Mesendoderm (in vitro differentiated cells): ENCODE data around the gene SPEM1.

Experiments
- DNase-seq: peaks from one replicate; pipeline ENCODE4 v3.0.0; 2013
- H2AK5ac ChIP-seq: 2 replicates; pipeline ENCODE4 v1.6.1; 2013; ENCODE audit warnings: low read length, inconsistent platforms
- H2BK120ac ChIP-seq: 2 replicates; pipeline ENCODE4 v1.6.1; 2013; ENCODE audit warnings: low read depth, mild to moderate bottlenecking, low read length, moderate library complexity, mixed read lengths
- H2BK15ac ChIP-seq: replicated peaks from 2 replicates; pipeline ENCODE4 v1.6.1; 2013; ENCODE audit warnings: low read depth, mild to moderate bottlenecking, moderate library complexity
- H2BK5ac ChIP-seq: 2 replicates; pipeline ENCODE4 v1.6.1; 2013; ENCODE audit warnings: low read length, inconsistent platforms
- H3K18ac ChIP-seq: 2 replicates; pipeline ENCODE4 v1.6.1; 2013; ENCODE audit warnings: mild to moderate bottlenecking, low read length, mixed read lengths
- H3K23ac ChIP-seq: one replicate; pipeline ENCODE4 v1.6.1; 2013; ENCODE audit warnings: low read length
- H3K27ac ChIP-seq: 2 replicates; pipeline ENCODE4 v1.5.1; 2013; ENCODE audit warnings: low read depth, mild to moderate bottlenecking, inconsistent platforms, low read length, moderate library complexity
- H3K27me3 ChIP-seq: 2 replicates; pipeline ENCODE4 v1.6.1; 2013; ENCODE audit warnings: low read length, control low read depth, mild to moderate bottlenecking, inconsistent platforms; ENCODE audit not compliant: insufficient read depth, poor library complexity
- H3K36me3 ChIP-seq: 2 replicates; pipeline ENCODE4 v1.6.1; 2013; ENCODE audit warnings: low read length, inconsistent platforms; ENCODE audit not compliant: control insufficient read depth, insufficient read depth
- H3K4ac ChIP-seq: one replicate; pipeline ENCODE4 v1.6.1; 2013; ENCODE audit warnings: low read depth, mild to moderate bottlenecking, low read length, moderate library complexity
- H3K4me1 ChIP-seq: 2 replicates; pipeline ENCODE4 v1.6.1; 2013; ENCODE audit warnings: low read depth, low read length, inconsistent platforms; ENCODE audit not compliant: control insufficient read depth
- H3K4me2 ChIP-seq: 2 replicates; pipeline ENCODE4 v1.6.1; 2013; ENCODE audit warnings: low read length
- H3K4me3 ChIP-seq: 2 replicates; pipeline ENCODE4 v1.5.1; 2013; ENCODE audit warnings: mild to moderate bottlenecking, low read length
- H3K56ac ChIP-seq: one replicate; pipeline ENCODE4 v1.6.1; 2013; ENCODE audit warnings: low read length
- H3K79me1 ChIP-seq: 2 replicates; pipeline ENCODE4 v1.6.1; 2013; ENCODE audit warnings: low read length, inconsistent platforms
- H3K79me2 ChIP-seq: 2 replicates; pipeline ENCODE4 v1.6.1; 2013; ENCODE audit warnings: mild to moderate bottlenecking, low read length; ENCODE audit not compliant: control insufficient read depth, insufficient read depth
- H3K9ac ChIP-seq: 2 replicates; pipeline ENCODE4 v1.6.1; 2013; ENCODE audit warnings: low read length, inconsistent platforms
- H4K5ac ChIP-seq: one replicate; pipeline ENCODE4 v1.6.1; 2013; ENCODE audit warnings: low read length
- H4K8ac ChIP-seq: one replicate; pipeline ENCODE4 v1.6.1; 2013; ENCODE audit warnings: low read depth, mild to moderate bottlenecking, control low read depth, low read length, moderate library complexity
- WGBS: extraction: QIAGEN DNeasy Blood & Tissue Kit; methylation state at CpG from one replicate; pipeline ENCODE4 v1.1.7; 2013; ENCODE audit warnings: low lambda C conversion rate, missing lambda C conversion rate; ENCODE audit not compliant: insufficient coverage; ENCODE audit errors: extremely low coverage; 5-methylcytosine and 5-hydroxymethylcytosine counted together

Gene SPEM1

GRCh38 chr17:7426203-7426863, 6.2 kb downstream of the SPEM1 start:
- WGBS = no CpG with 5 or more reads among the region's 33 CpGs
- no peak overlapping the region for H3K4me2 ChIP-seq
- H3K4me3 ChIP-seq = no peak overlapping the region
- H3K79me1 ChIP-seq = no peaks in the 10 kb centered on the region
- no peak overlapping the region for H4K5ac ChIP-seq
- H4K8ac ChIP-seq = no peak overlapping the region
- H3K4me1 ChIP-seq = no peaks in the 10 kb centered on the region
- no peaks in the 10 kb centered on the region for H3K36me3 ChIP-seq
- H3K18ac ChIP-seq = no peak overlapping the region
- no peaks in the 10 kb centered on the region for H3K27me3 ChIP-seq
- no peak overlapping the region for H3K4ac ChIP-seq
- H2BK15ac ChIP-seq = no peak overlapping the region
- no peak overlapping the region for H3K23ac ChIP-seq
- H2BK120ac ChIP-seq = no peak overlapping the region
- no peak for DNase-seq
- H3K27ac ChIP-seq = no peak overlapping the region
- H2BK5ac ChIP-seq = no peak overlapping the region
- H2AK5ac ChIP-seq = no peak overlapping the region
- no peak overlapping the region for H3K9ac ChIP-seq
- H3K56ac ChIP-seq = no peak overlapping the region
- H3K79me2 ChIP-seq = no peaks in the 10 kb centered on the region

- no peak for DNase-seq
- Histone ChIP-seq H4K8ac (no peak overlapping the region), H3K4me1 (no peaks in the 10 kb centered on the region), H3K4me2 (no peak overlapping the region), H2AK5ac (no peak overlapping the region), H3K79me2 (no peaks in the 10 kb centered on the region), H3K27ac (no peak overlapping the region), H2BK15ac (no peak overlapping the region), H3K9ac (no peak overlapping the region), H3K23ac (no peak overlapping the region), H3K56ac (no peak overlapping the region), H4K5ac (no peak overlapping the region), H3K27me3 (no peaks in the 10 kb centered on the region), H3K4ac (no peak overlapping the region), H3K18ac (no peak overlapping the region), H3K4me3 (no peak overlapping the region), H3K79me1 (no peaks in the 10 kb centered on the region), H2BK5ac (no peak overlapping the region), H3K36me3 (no peaks in the 10 kb centered on the region), H2BK120ac (no peak overlapping the region)
- no CpG with 5 or more reads among the region's 29 CpGs for WGBS
Measured at GRCh38 chr17:7426896-7427489, 6.9 kb downstream of the SPEM1 start.

GRCh38 chr17:7427549-7427948, 7.4 kb downstream of the SPEM1 start:
- Histone ChIP-seq H3K79me2 (no peaks in the 10 kb centered on the region), H3K9ac (no peak overlapping the region), H4K5ac (no peak overlapping the region), H3K4me3 (no peak overlapping the region), H2BK5ac (no peak overlapping the region), H3K56ac (no peak overlapping the region), H3K36me3 (no peaks in the 10 kb centered on the region), H2BK120ac (no peak overlapping the region), H3K4me1 (no peaks in the 10 kb centered on the region), H3K18ac (no peak overlapping the region), H3K27ac (no peak overlapping the region), H2BK15ac (no peak overlapping the region), H3K23ac (no peak overlapping the region), H3K4ac (no peak overlapping the region), H3K27me3 (no peaks in the 10 kb centered on the region), H2AK5ac (no peak overlapping the region), H3K79me1 (no peaks in the 10 kb centered on the region), H4K8ac (no peak overlapping the region), H3K4me2 (no peak overlapping the region)
- DNase-seq = no peak
- WGBS = no CpG with 5 or more reads among the region's 7 CpGs

- Histone ChIP-seq H3K4me3 (no peak within 1 kb of the TSS), H3K18ac (no peak within 1 kb of the TSS), H3K79me1 (no peaks in the 10 kb centered on the region), H3K56ac (no peak within 1 kb of the TSS), H3K36me3 (no peaks in the 10 kb centered on the region), H3K4me1 (no peaks in the 10 kb centered on the region), H4K5ac (no peak within 1 kb of the TSS), H3K4me2 (no peak within 1 kb of the TSS), H2BK15ac (no peak within 1 kb of the TSS), H2AK5ac (no peak within 1 kb of the TSS), H3K79me2 (no peaks in the 10 kb centered on the region), H4K8ac (no peak within 1 kb of the TSS), H3K27me3 (no peaks in the 10 kb centered on the region), H2BK120ac (no peak within 1 kb of the TSS), H3K4ac (no peak within 1 kb of the TSS), H3K9ac (no peak within 1 kb of the TSS), H3K23ac (no peak within 1 kb of the TSS), H2BK5ac (no peak within 1 kb of the TSS), H3K27ac (no peak within 1 kb of the TSS)
- no peak for DNase-seq
- no CpG with 5 or more reads among the region's 5 CpGs for WGBS
Measured at GRCh38 chr17:7428557-7428956, 8.4 kb downstream of the SPEM1 start, which contains the start of gene SPEM3. Gene SPEM3, plus strand, starts transcription at chr17:7428857. Its CDS starts 46 bp downstream, at chr17:7428903.

GRCh38 chr17:7429722-7430121, 9.6 kb downstream of the SPEM1 start:
- Histone ChIP-seq H3K4me2 (no peak overlapping the region), H3K4me1 (no peaks in the 10 kb centered on the region), H2AK5ac (no peak overlapping the region), H2BK5ac (no peak overlapping the region), H4K8ac (no peak overlapping the region), H3K27me3 (no peaks in the 10 kb centered on the region), H3K23ac (no peak overlapping the region), H3K4ac (no peak overlapping the region), H3K36me3 (no peaks in the 10 kb centered on the region), H2BK15ac (no peak overlapping the region), H3K79me1 (no peaks in the 10 kb centered on the region), H4K5ac (no peak overlapping the region), H3K18ac (no peak overlapping the region), H3K79me2 (no peaks in the 10 kb centered on the region), H2BK120ac (no peak overlapping the region), H3K56ac (no peak overlapping the region), H3K4me3 (no peak overlapping the region), H3K27ac (no peak overlapping the region), H3K9ac (no peak overlapping the region)
- no peak for DNase-seq
- no CpG with 5 or more reads among the region's 10 CpGs for WGBS

- H2BK120ac ChIP-seq = no peak overlapping the region
- no peak for DNase-seq
- WGBS = no CpG with 5 or more reads among the region's 1 CpG
- no peaks in the 10 kb centered on the region for H3K79me2 ChIP-seq
- no peak overlapping the region for H2BK15ac ChIP-seq
- no peak overlapping the region for H3K4ac ChIP-seq
- no peak overlapping the region for H3K4me2 ChIP-seq
- no peak overlapping the region for H4K5ac ChIP-seq
- H2AK5ac ChIP-seq = no peak overlapping the region
- H3K56ac ChIP-seq = no peak overlapping the region
- no peak overlapping the region for H3K27ac ChIP-seq
- H3K79me1 ChIP-seq = no peaks in the 10 kb centered on the region
- H3K9ac ChIP-seq = no peak overlapping the region
- no peaks in the 10 kb centered on the region for H3K4me1 ChIP-seq
- no peak overlapping the region for H3K23ac ChIP-seq
- H4K8ac ChIP-seq = no peak overlapping the region
- no peak overlapping the region for H3K4me3 ChIP-seq
- no peak overlapping the region for H3K18ac ChIP-seq
- H3K36me3 ChIP-seq = no peaks in the 10 kb centered on the region
- H2BK5ac ChIP-seq = no peak overlapping the region
- H3K27me3 ChIP-seq = no peaks in the 10 kb centered on the region
Measured at GRCh38 chr17:7431231-7431630, 11.1 kb downstream of the SPEM1 start.
